Measurements from ENCODE around the gene ITGB7.

ITGB7 gene

GRCh38 chr12:53200107-53200457, 7.0 kb downstream of the ITGB7 start:
- H3K27ac ChIP-seq, result no peak overlapping the region
- H3K4me1 ChIP-seq (ENCODE audit: control insufficient read depth in 1 of 2, insufficient read depth in 1 of 2, low read depth in 1 of 2, low read length in 1 of 2), result peaks cover 4 to 8% of the 10 kb centered on the region in 2 experiments
- TF ChIP-seq, protein P1, sequence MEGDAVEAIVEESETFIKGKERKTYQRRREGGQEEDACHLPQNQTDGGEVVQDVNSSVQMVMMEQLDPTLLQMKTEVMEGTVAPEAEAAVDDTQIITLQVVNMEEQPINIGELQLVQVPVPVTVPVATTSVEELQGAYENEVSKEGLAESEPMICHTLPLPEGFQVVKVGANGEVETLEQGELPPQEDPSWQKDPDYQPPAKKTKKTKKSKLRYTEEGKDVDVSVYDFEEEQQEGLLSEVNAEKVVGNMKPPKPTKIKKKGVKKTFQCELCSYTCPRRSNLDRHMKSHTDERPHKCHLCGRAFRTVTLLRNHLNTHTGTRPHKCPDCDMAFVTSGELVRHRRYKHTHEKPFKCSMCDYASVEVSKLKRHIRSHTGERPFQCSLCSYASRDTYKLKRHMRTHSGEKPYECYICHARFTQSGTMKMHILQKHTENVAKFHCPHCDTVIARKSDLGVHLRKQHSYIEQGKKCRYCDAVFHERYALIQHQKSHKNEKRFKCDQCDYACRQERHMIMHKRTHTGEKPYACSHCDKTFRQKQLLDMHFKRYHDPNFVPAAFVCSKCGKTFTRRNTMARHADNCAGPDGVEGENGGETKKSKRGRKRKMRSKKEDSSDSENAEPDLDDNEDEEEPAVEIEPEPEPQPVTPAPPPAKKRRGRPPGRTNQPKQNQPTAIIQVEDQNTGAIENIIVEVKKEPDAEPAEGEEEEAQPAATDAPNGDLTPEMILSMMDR (IDR thresholded peaks at IDR 0.05), result no peak
- H3K36me3 ChIP-seq, result no peaks in the 10 kb centered on the region
- H3K27me3 ChIP-seq, result peaks cover 46% of the 10 kb centered on the region
- H3K4me3 ChIP-seq (ENCODE audit: low read depth in 1 of 2, low read length in 1 of 2), result no peak overlapping the region
- H3K9me3 ChIP-seq, result no peaks in the 10 kb centered on the region

- Histone ChIP-seq H3K36me3 (no peaks in the 10 kb centered on the region), H3K9me3 (no peaks in the 10 kb centered on the region), H3K27ac (no peak overlapping the region), H3K4me1 (ENCODE audit: control insufficient read depth in 1 of 2, insufficient read depth in 1 of 2, low read depth in 1 of 2, low read length in 1 of 2) (peaks cover 4 to 8% of the 10 kb centered on the region in 2 experiments), H3K27me3 (peaks cover 50% of the 10 kb centered on the region), H3K4me3 (ENCODE audit: low read depth in 1 of 2, low read length in 1 of 2) (no peak overlapping the region)
- TF ChIP-seq, protein P1 (IDR thresholded peaks at IDR 0.05), result no peak
Measured at GRCh38 chr12:53199700-53200099, 7.4 kb downstream of the ITGB7 start.

- TF ChIP-seq, protein P1 (IDR thresholded peaks at IDR 0.05), result no peak
- peaks cover 54% of the 10 kb centered on the region for H3K27me3 ChIP-seq
- H3K27ac ChIP-seq, result no peak overlapping the region
- no peaks in the 10 kb centered on the region for H3K36me3 ChIP-seq
- peaks cover 4 to 8% of the 10 kb centered on the region in 2 experiments for H3K4me1 ChIP-seq (ENCODE audit: control insufficient read depth in 1 of 2, insufficient read depth in 1 of 2, low read depth in 1 of 2, low read length in 1 of 2)
- no peaks in the 10 kb centered on the region for H3K9me3 ChIP-seq
- no peak overlapping the region for H3K4me3 ChIP-seq (ENCODE audit: low read depth in 1 of 2, low read length in 1 of 2)
Measured at GRCh38 chr12:53198486-53199110, 8.5 kb downstream of the ITGB7 start.

GRCh38 chr12:53197011-53197640, 9.9 kb downstream of the ITGB7 start:
- Histone ChIP-seq H3K9me3 (no peaks in the 10 kb centered on the region), H3K36me3 (peaks cover 11% of the 10 kb centered on the region), H3K27ac (no peak overlapping the region), H3K27me3 (peaks cover 54% of the 10 kb centered on the region), H3K4me3 (ENCODE audit: low read depth in 1 of 2, low read length in 1 of 2) (no peak overlapping the region), H3K4me1 (ENCODE audit: control insufficient read depth in 1 of 2, insufficient read depth in 1 of 2, low read depth in 1 of 2, low read length in 1 of 2) (peaks cover 4 to 8% of the 10 kb centered on the region in 2 experiments)
- TF ChIP-seq, protein P1 (IDR thresholded peaks at IDR 0.05), result no peak

GRCh38 chr12:53196486-53196885, 10.6 kb downstream of the ITGB7 start:
- Histone ChIP-seq H3K27me3 (peaks cover 53% of the 10 kb centered on the region), H3K36me3 (peaks cover 17% of the 10 kb centered on the region), H3K4me3 (ENCODE audit: low read depth in 1 of 2, low read length in 1 of 2) (no peak overlapping the region), H3K27ac (no peak overlapping the region), H3K4me1 (ENCODE audit: control insufficient read depth in 1 of 2, insufficient read depth in 1 of 2, low read depth in 1 of 2, low read length in 1 of 2) (peaks cover 4 to 8% of the 10 kb centered on the region in 2 experiments), H3K9me3 (no peaks in the 10 kb centered on the region)
- TF ChIP-seq, protein P1 (IDR thresholded peaks at IDR 0.05), result no peak
